Gastroesophageal sphincter (tissue), 3 donors: ENCODE measurements around the gene ASAP2.

ENCODE experiments used
- CTCF ChIP-seq, 4 experiments: fragments of 200-600 bp in 2 of 4; fragments of 450-650 bp in 2 of 4; sonication (generic) in 1 of 4; IDR thresholded peaks; one replicate each; pipeline ENCODE4 v1.5.1; 2017 to 2019; ENCODE audit warnings: antibody characterized with exemption in 4 of 4, mild to moderate bottlenecking in 2 of 4, moderate library complexity in 2 of 4
- POLR2A ChIP-seq, 2 donors: fragments of 450-650 bp; IDR thresholded peaks; one replicate each; pipeline ENCODE4 v1.6.1; 2017; ENCODE audit warnings: antibody characterized with exemption in 2 of 2, mild to moderate bottlenecking in 2 of 2, moderate library complexity in 1 of 2

GRCh38 chr2:9264301-9264700 lies 57.7 kb downstream of the ASAP2 start:
- TF ChIP-seq CTCF (IDR thresholded peaks at IDR 0.05) = no peak
- no peak for TF ChIP-seq POLR2A (IDR thresholded peaks at IDR 0.05)
